ENCODE results near the gene CHID1. TPM values are rescaled to one million over a fixed set of nuclear protein-coding genes. Genes with fewer than 3 reads are reported as not detected.

CHID1 gene
- total RNA-seq, 1 donor from 2014 or later = 69.4 TPM

DNA sequence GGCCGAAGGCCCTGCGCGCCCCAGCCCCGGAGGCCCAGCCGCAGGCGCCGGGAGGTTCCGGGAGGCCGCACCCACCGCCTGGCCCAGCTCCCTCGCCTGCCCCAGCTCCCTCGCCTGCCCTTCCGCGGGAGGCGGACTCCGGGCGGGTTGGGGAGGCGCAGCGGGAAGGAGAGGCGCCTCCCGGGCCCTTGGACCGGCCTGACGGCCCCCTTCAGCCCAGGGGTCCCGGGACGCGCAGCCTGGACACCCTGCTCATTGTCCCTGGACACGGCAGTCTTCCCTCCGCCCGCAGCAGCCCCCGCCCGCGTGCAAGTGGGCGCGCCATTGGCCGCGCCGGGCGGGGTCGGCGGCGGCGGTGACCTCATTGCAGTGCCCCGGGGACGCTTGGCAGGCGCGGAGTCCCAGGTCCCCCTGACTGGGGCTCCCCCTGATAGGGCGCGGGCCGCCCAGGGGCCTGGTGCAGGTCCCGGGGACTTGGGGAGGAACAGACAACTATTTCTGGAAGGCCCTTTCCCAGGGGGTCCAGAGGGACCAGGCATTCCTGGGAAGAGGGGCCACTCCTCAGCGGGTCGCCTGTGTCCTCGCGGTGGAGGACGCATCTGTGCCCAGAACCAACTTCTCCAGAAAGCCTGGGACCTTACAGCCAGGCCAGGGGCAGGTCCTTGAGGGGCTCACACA lies 77.4 kb downstream of the CHID1 start:
- Histone ChIP-seq H3K9me3 (no peaks in the 10 kb centered on the region), H3K4me3 (peak overlapping the region; percentile 67 to 84), H3K36me3 (peaks cover 24 to 25% of the 10 kb centered on the region in 2 donors), H3K27ac (peak overlapping the region; percentile 81 to 95), H3K4me1 (peaks cover 13 to 55% of the 10 kb centered on the region in 2 donors), H3K27me3 (no peaks in the 10 kb centered on the region)
- DNase-seq (ENCODE audit: low spot score in 2 of 2) = peak in 1 of 2 donors; percentile 87
- intact Hi-C loops (cut with DNase I) = loop anchor here (1.0 kb wide), 1 partner anchor 24 kb away; the partner anchor contains the start of gene RPLP2
- TF ChIP-seq, protein P1, sequence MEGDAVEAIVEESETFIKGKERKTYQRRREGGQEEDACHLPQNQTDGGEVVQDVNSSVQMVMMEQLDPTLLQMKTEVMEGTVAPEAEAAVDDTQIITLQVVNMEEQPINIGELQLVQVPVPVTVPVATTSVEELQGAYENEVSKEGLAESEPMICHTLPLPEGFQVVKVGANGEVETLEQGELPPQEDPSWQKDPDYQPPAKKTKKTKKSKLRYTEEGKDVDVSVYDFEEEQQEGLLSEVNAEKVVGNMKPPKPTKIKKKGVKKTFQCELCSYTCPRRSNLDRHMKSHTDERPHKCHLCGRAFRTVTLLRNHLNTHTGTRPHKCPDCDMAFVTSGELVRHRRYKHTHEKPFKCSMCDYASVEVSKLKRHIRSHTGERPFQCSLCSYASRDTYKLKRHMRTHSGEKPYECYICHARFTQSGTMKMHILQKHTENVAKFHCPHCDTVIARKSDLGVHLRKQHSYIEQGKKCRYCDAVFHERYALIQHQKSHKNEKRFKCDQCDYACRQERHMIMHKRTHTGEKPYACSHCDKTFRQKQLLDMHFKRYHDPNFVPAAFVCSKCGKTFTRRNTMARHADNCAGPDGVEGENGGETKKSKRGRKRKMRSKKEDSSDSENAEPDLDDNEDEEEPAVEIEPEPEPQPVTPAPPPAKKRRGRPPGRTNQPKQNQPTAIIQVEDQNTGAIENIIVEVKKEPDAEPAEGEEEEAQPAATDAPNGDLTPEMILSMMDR (IDR thresholded peaks at IDR 0.05) = no peak

DNA sequence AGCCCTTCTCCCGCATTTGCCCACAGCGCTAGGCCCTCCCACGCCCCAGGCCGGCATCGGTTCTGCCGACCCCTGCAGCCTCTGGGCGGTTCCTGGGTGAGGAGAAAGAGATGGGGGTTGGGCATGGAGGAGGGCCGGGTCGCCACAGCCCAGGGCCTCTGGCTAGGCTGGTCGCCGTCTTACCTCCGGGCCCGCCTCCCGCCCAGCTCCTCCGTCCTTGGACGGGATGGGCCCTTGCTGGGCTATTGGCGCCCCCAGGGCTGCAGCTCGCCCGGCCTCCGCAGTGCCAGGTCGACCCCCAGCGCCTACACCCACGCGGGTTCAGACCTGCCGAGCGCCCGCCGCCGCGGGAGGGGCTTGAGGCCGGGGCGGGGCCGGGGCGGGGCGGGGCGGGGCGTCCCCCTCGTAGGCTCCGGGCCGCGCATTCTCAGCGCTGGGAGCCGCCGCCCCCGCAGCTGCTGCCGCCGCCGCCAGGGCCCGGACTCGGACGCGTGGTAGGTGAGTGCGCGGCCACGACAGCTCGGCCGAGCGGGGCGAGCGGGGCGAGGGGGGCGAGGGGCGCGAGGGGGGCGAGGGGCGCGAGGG lies 78.0 kb downstream of the CHID1 start, which contains the start of gene CD151:
CD151 (plus strand) TSS at position 424 of the 585 bp plus-strand sequence. CDS start 3,118 bp downstream, outside the sequence.
- Histone ChIP-seq H3K27me3 (no peaks in the 10 kb centered on the region), H3K4me3 (peak within 1 kb of the TSS; percentile 67 to 84), H3K4me1 (peaks cover 13 to 56% of the 10 kb centered on the region in 2 donors), H3K9me3 (no peaks in the 10 kb centered on the region), H3K27ac (peak within 1 kb of the TSS; percentile 81 to 95), H3K36me3 (peaks cover 17 to 19% of the 10 kb centered on the region in 2 donors)
- intact Hi-C loops (cut with DNase I) = loop anchor here (1.0 kb wide), 2 partner anchors 13 to 23 kb away; partner anchors contain the start of gene RPLP2
- DNase-seq (ENCODE audit: low spot score in 2 of 2) = peak in 1 of 2 donors; percentile 87
- TF ChIP-seq, protein P1 (IDR thresholded peaks at IDR 0.05) = no peak

DNA sequence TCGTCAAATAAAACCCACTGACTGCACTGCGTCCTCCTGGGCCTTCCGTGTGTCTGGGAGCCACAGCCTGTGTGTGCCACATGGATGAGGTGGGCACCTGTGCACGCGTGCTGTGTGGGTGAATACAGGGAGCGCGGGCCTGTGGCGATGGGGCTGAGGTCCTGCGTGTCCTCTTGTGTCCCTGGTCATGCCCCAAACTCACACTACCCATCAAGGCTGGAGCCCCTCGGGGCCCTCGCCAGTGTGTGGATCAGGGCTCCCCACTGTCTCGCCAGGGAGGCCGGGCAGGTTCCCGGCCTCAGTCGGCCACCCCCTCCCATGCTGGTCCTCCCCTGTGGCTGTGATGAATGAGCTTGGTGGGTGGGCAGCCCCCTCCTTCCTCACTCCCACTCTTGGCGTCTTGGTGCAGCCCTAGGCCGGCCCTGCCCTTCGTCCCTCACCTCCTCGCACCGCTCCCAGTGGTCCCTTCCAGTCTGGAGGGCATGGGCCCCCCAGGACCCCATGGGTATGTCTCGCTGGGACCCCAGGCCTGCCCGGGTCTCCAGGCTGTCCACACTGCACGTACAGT lies 78.6 kb downstream of the CHID1 start:
- Histone ChIP-seq H3K27me3 (no peaks in the 10 kb centered on the region), H3K4me3 (peak overlapping the region; percentile 67 to 84), H3K27ac (peak overlapping the region in 1 of 2 donors; percentile 81), H3K36me3 (peaks cover 11 to 13% of the 10 kb centered on the region in 2 donors), H3K4me1 (peaks cover 13 to 61% of the 10 kb centered on the region in 2 donors), H3K9me3 (no peaks in the 10 kb centered on the region)
- TF ChIP-seq, protein P1 (IDR thresholded peaks at IDR 0.05) = no peak
- no peak for DNase-seq (ENCODE audit: low spot score in 2 of 2)
- intact Hi-C loops (cut with DNase I) = loop anchor here (1.0 kb wide), 1 partner anchor 13 kb away; no protein-coding TSS in a partner anchor

DNA sequence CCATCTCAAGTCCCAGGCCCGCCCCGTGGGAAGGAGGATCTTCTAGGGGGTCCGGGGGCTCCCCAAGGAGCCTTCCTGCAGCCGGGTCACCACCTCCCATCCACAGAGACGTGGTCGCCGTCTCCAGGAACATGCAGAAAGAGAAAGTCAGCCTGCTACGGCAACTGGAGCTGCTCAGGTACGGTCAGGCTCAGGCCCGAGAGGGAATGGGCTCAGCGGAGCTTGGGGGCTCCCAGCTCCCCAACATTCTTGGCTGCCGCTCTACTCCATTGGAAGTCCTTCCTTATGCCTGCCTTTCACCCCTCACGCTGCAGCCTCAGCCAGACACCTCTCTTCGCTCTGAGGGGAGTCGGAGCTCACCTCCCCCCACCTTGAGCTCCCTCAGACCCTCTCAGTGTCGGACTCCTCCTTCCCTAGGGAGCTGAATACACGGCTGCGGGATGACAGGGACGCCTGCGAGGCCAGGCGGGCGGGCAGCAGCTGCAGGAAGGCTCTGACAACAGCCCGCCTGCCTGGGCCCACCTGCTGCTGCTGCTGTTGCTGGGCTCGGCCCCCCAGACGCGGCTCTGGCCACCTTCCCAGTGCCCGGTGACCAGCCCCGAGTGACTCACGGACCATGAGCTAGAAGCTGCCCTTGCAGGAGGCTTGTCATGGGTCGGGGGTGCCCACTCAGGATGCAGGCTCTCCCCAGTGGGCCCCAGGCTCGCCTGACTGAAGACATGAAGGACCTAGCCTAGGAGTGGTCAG lies 79.3 kb downstream of the CHID1 start:
- intact Hi-C loops (cut with DNase I) = no loop called here
- no peak for DNase-seq (ENCODE audit: low spot score in 2 of 2)
- Histone ChIP-seq H3K27me3 (no peaks in the 10 kb centered on the region), H3K4me1 (peaks cover 13 to 64% of the 10 kb centered on the region in 2 donors), H3K27ac (no peak overlapping the region), H3K36me3 (peaks cover 4 to 5% of the 10 kb centered on the region in 2 donors), H3K9me3 (no peaks in the 10 kb centered on the region), H3K4me3 (peak overlapping the region in 1 of 2 donors; percentile 56)
- TF ChIP-seq, protein P1 (IDR thresholded peaks at IDR 0.05) = no peak

Data from ascending aorta (tissue), 2 donors.